GM19324 (cell line): ENCODE measurements around the gene WEE1.
A peak's percentile ranks its signal among the peaks of the same experiment; 100 is the strongest.

Experiments used
- ATAC-seq: cut with Tn5 transposase; IDR thresholded peaks from one replicate; pipeline ENCODE4 v1.9.1; 2021; ENCODE audit warnings: mild to moderate bottlenecking, moderate library complexity; ENCODE audit not compliant: unreplicated experiment, low FRiP score

Gene WEE1

GRCh38 chr11:9565822-9566560 is 7.5 kb upstream of the WEE1 start:
- ATAC-seq = peak; percentile 68

DNA sequence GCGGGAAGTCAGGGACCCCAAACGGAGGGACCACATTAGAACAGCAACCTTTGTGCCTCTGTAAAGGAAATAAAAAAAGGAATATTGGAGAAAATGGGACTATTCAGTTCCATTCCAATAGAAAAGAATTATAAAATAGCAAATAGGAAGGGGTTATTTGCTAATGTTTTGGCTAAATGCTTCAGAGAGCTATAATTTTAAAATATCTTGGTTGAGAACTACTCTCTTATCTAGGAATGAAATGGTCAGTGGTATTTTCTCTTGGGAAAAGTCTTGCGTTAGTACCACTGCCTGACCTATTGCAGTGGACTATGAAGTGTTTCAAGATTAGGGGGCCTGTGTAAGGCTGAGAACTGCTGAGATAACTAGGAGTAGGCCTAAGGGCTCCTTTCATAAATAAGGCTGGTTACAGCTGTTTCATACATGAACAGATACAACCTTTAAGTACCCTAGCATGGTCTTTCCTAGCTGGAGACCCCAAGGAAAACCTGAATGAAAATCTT is 6.9 kb upstream of the WEE1 start:
- no peak for ATAC-seq

GRCh38 chr11:9567401-9567800 is 6.1 kb upstream of the WEE1 start:
- no peak for ATAC-seq

GRCh38 chr11:9568161-9568853 is 5.2 kb upstream of the WEE1 start:
- no peak for ATAC-seq

DNA sequence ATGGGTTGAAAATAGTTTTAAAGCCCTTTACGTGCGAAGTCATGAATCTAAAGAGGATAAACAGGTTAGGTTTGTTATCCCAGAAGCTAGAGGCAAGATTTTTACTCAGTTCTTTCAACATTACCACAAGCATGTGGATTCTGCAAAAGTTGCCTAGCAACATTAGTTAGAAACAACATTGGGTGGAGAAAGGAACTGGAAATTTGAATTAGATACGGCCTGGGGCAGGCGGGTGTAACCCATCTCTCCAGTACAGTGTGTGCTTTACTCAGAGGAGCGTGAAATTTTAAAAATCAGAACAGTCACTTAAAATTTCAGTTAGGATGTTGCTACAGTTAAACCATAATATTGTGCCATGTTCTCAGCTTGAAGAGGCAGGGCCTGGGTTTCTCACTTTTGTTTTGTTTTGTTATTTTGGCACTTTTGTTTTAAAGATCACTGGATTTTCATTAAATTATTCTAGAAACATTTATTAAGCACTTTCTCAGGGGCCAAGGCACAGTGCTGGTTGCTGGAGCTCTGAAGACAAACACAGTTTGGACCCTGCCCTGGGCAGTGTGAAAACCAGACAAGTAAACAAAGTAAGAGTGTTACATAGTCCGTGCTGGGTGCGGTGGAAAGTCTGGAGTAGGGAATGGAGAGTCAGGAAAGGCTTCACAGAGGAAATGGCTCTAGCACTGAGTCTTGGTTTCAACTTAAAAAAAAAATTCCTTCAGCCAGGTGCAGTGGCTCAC is 4.4 kb upstream of the WEE1 start:
- ATAC-seq = no peak

DNA sequence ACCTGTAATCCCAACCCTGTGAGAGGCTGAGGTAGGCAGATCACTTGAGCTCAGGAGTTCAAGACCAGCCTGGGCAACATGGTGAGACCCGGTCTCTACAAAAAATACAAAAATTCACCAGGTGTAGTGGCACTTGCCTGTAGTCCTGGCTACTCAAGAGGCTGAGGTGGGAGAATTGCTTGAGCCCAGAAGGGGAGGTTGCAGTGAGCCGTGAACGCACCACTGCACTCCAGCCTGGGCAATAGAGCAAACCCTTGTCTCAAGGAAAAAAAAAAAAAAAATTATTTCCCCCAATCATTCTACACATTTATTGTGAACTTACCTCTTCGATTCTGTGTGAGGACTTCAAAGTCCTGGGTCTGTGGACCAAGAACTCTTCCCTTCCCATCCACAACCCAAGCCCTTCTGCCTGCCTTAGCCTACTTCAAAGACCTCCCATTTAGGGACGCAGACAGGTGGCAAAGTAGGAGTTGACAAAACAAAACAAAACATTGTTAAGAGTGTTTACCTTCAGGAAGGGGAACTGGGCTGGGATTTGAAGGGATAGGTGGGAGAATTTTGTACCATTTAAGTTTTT is 3.8 kb upstream of the WEE1 start:
- ATAC-seq = no peak

GRCh38 chr11:9570313-9571025 is 3.0 kb upstream of the WEE1 start:
- ATAC-seq = no peak

- no peak for ATAC-seq
Measured at GRCh38 chr11:9571071-9571762, 2.3 kb upstream of the WEE1 start.

GRCh38 chr11:9571763-9572115 is 1.7 kb upstream of the WEE1 start:
- no peak for ATAC-seq

GRCh38 chr11:9573775-9574621 is 528 bp downstream of the WEE1 start:
- ATAC-seq = peak; percentile 9

GRCh38 chr11:9574622-9575259 is 1.3 kb downstream of the WEE1 start:
- ATAC-seq = no peak

- ATAC-seq = no peak
Measured at GRCh38 chr11:9575260-9576240, 2.1 kb downstream of the WEE1 start.

- no peak for ATAC-seq
Measured at GRCh38 chr11:9576701-9577381, 3.4 kb downstream of the WEE1 start.

- no peak for ATAC-seq
Measured at GRCh38 chr11:9577556-9577955, 4.1 kb downstream of the WEE1 start.

GRCh38 chr11:9580894-9581293 is 7.4 kb downstream of the WEE1 start:
- ATAC-seq = no peak

- ATAC-seq = no peak
Measured at GRCh38 chr11:9581556-9582161, 8.2 kb downstream of the WEE1 start.
